Stimulated activated CD4-positive, alpha-beta T cell treated with anti-CD3 and anti-CD28 coated beads, Interleukin-2, amount 100 ng/mL, for 24 hours (primary cell): ENCODE measurements around the gene LPAR1.
"Not testable (repeated sequence)": the region's sequence is repeated elsewhere in the genome, so short reads cannot be mapped to it uniquely, and the experiment has no call there.

Experiments used
- DNase-seq, 2 donors: peaks; one replicate each; pipeline ENCODE4 v3.0.0-alpha.2; 2020

The LPAR1 gene

DNA sequence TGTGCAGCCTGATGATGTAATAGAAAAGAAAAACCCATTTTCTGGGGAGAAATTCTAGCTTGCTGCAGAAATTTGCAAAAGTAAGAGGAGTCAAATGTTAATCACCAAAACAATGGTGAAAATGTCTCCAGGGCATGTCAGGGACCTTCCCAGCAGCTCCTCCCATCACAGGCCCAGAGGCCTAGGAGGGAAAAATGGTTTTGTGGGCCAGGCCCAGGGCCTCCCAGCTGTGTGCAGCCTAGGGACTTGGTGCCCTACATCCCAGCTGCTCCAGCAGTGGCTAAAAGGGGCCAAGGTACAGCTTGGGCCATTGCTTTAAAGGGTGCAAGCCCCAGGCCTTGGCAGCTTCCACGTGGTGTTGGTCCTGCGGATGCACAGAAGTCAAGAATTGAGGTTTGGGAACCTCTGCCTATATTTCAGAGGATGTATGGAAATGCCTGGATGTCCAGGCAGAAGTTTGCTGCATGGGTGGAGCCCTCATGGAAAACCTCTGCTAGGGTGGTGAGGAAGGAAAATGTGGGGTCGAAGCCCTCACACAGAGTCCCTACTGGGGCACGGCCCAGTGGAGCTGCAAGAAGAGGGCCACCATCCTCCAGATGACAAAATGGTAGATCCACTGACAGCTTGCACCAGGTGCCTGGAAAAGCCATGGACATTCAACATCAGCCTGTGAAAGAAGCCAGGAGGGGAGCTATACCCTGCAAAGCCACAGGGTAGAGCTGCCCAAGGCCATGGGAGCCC lies 176.7 kb downstream of the LPAR1 start:
- not testable (repeated sequence) for DNase-seq

- no peak for DNase-seq
These were observed 181.5 kb downstream of the LPAR1 start for GRCh38 chr9:110856772-110857171.

- no peak for DNase-seq
These were observed 187.7 kb downstream of the LPAR1 start for GRCh38 chr9:110850401-110851135.

DNA sequence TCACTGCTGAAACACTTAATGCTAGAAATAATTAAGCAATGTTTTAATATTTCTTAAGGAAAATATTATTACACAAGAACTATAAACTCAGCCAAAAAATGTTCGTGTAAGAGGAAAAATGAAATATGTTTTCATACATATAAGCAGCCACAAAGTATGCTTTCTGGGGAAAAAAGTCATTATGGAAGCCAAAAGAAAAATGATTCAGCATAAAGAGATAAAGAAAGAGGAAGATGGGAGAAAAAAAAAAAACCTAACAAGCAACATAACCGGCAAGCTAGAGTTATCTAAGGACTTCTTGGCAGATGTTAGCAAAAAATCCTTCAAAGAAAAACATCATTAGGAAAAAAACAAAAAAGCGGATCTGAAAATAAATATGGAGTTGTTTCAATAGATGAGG lies 190.6 kb downstream of the LPAR1 start:
- DNase-seq, result no peak

GRCh38 chr9:110846215-110846614 lies 192.1 kb downstream of the LPAR1 start:
- no peak for DNase-seq

DNA sequence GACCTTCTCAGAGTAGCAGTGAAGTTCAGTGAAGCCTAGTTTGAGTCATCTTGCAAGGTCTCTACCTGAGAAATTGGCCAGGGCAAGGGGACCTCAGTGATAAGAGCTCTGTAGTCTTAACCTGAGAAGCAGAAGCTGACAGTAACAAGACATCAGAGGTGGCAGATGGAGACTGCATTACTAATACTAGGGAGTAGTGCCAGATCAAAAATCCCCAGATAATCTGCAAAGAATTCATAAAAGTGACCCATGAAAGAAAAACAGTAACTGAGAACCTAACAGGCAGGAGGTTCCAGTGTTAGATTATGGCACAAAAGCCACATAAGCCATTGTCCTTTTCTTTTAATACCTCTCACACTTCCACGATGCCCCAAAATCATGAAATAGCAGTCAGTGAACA lies 194.1 kb downstream of the LPAR1 start:
- no peak for DNase-seq

- DNase-seq, result no peak
These were observed 195.3 kb downstream of the LPAR1 start for GRCh38 chr9:110842986-110843385.

DNA sequence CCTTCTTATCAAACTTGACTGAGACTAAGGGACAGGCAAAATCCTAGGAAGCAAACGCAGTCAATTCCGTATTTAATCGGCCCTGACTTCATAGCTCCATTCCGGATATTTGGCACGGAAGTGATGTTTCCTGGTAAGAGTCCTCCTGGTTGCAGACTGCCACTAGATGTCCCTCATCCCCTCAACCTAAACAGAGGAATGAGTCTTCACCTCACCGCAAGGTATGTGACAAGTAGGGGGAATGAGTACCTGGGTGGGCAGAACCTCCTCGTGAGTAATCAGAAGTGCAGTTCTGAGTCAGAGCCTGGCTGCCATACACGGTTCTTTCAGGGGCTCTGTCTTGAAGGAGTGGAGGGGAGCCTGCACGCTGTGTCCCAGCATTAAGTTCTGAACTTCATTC lies 196.1 kb downstream of the LPAR1 start:
- no peak for DNase-seq

DNA sequence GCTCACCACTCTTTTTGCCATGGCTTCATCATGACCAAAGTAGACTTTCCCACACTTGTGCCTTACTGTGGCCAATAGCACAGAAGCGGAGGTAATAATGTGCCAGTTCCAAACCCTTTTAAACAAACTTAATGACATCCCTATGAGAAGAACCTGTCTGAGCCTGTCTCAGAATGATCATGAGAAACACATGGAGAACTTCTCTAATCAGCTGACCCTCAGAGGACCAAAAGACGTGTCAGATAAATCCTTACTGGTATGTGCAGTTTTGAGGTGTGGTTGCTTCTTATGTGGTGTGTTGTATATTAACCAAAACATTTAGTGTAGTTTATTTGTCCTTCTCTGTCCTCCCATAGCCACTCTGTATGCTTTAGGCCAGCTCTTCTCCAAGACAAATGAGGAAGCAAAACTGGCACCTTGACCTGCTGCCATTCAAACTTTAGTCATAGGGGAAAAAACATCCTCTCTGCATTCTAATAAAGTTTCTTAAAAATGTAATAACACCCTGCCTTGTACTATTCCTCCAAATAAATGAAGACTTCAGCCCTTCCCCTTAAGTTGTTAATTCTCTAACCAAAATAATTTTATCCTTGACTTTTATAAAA lies 200.8 kb downstream of the LPAR1 start:
- no peak for DNase-seq

DNA sequence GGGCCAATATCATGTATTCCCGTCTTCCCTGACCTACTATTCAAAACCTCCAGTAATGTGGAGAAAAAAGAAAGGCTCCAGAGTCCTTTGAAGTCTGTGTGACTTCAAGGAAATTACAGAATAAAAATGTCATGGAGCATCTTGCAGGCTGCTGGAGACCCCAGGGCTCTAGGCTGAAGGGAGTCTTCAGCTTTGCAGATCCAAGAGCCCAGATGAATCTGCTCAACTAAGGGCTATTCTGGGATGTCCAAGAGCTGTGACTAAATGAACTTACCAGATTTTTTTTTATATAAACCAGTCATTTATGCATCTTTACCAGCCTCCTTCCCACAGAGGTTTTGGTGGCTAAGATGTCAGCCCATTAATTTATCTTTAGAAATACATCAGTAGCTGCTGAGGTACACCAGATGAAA lies 202.4 kb downstream of the LPAR1 start:
- no peak for DNase-seq

GRCh38 chr9:110835404-110835803 lies 202.9 kb downstream of the LPAR1 start:
- no peak for DNase-seq

DNA sequence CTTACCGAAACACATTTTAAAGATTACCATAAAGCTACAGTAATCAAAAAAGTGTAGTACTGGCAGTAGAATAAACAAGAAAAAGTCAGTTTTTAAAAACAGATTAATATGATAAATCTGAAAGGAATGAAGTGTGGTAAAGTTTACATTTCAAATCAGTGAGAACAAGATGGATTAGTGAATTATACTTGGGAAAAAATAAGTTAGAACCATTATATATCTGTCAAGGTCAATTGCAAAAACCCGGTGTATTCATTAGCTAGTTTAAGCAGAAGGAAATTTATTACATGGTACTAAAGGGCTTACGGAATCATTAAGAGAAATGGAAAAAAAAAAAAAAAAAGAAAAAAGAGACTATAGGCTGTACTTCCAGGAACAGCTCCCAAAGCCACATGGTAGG lies 205.3 kb downstream of the LPAR1 start:
- DNase-seq, result no peak

- DNase-seq, result no peak
These were observed 207.8 kb downstream of the LPAR1 start for GRCh38 chr9:110830495-110830894.

- no peak for DNase-seq
These were observed 210.0 kb downstream of the LPAR1 start for GRCh38 chr9:110828264-110828663.

GRCh38 chr9:110826400-110826799 lies 211.9 kb downstream of the LPAR1 start:
- DNase-seq, result not testable (repeated sequence)

GRCh38 chr9:110825950-110826349 lies 212.3 kb downstream of the LPAR1 start:
- DNase-seq, result no peak

DNA sequence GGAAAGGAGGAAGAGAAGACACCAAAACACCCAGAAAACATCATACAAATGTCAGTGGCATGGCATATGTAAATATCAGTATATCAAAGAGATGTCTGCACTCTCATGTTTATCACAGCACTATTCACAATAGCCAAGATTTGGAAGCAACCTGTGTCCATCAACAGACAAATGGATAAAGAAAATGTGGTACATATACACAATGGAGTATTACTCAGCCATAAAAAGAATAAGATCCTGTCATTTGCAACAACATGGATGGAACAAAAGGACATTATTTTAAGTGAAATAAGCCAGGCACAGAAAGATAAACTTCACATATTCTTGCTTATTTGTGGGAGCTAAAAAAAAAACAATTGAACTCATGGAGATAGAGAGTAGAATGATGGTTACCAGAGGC lies 213.1 kb downstream of the LPAR1 start:
- not testable (repeated sequence) for DNase-seq
